GM19043 (cell line): Measurements from ENCODE around the gene REXO2.

Experiments
- ATAC-seq: cut with Tn5 transposase; IDR thresholded peaks from one replicate; pipeline ENCODE4 v1.9.1; 2021; ENCODE audit warnings: low read depth; ENCODE audit not compliant: unreplicated experiment

REXO2 gene

GRCh38 chr11:114440121-114440860 lies 1.0 kb downstream of the REXO2 start:
- ATAC-seq, result no peak

GRCh38 chr11:114440971-114441763 lies 1.9 kb downstream of the REXO2 start:
- no peak for ATAC-seq

- ATAC-seq, result no peak
Observed at GRCh38 chr11:114441921-114442320, 2.7 kb downstream of the REXO2 start.

- no peak for ATAC-seq
Observed at GRCh38 chr11:114442536-114442935, 3.3 kb downstream of the REXO2 start.

- no peak for ATAC-seq
Observed at GRCh38 chr11:114447444-114447843, 8.2 kb downstream of the REXO2 start.

GRCh38 chr11:114447892-114448291 lies 8.6 kb downstream of the REXO2 start:
- no peak for ATAC-seq

- no peak for ATAC-seq
Observed at GRCh38 chr11:114448749-114449482, 9.6 kb downstream of the REXO2 start.

GRCh38 chr11:114449845-114450244 lies 10.6 kb downstream of the REXO2 start:
- no peak for ATAC-seq

GRCh38 chr11:114452399-114452798 lies 13.1 kb downstream of the REXO2 start:
- ATAC-seq, result no peak

GRCh38 chr11:114463999-114464398 lies 24.7 kb downstream of the REXO2 start:
- no peak for ATAC-seq

- no peak for ATAC-seq
Observed at GRCh38 chr11:114466742-114467141, 27.5 kb downstream of the REXO2 start.

GRCh38 chr11:114472661-114473060 lies 33.4 kb downstream of the REXO2 start:
- ATAC-seq, result no peak

- ATAC-seq, result no peak
Observed at GRCh38 chr11:114478001-114478410, 38.7 kb downstream of the REXO2 start.

- no peak for ATAC-seq
Observed at GRCh38 chr11:114478768-114479167, 39.5 kb downstream of the REXO2 start.

GRCh38 chr11:114479331-114479730 lies 40.1 kb downstream of the REXO2 start:
- ATAC-seq, result no peak

GRCh38 chr11:114482114-114482513 lies 42.8 kb downstream of the REXO2 start:
- ATAC-seq, result no peak

GRCh38 chr11:114483929-114484328 lies 44.7 kb downstream of the REXO2 start:
- ATAC-seq, result no peak

- ATAC-seq, result no peak
Observed at GRCh38 chr11:114496915-114497314, 57.6 kb downstream of the REXO2 start.

GRCh38 chr11:114499756-114500155 lies 60.5 kb downstream of the REXO2 start:
- ATAC-seq, result no peak
